DND-41 (cell line): ENCODE results near the gene NBAS.

Source experiments
- CTCF ChIP-seq: IDR thresholded peaks from 2 replicates; pipeline ENCODE4 v1.5.1; 2012; ENCODE audit warnings: borderline replicate concordance, low read length, moderate library complexity, mild to moderate bottlenecking; ENCODE audit not compliant: poor library complexity, severe bottlenecking; ENCODE audit errors: extremely low read depth
- EZH2 ChIP-seq: IDR thresholded peaks from 3 replicates; pipeline ENCODE4 v1.6.1; 2012; ENCODE audit warnings: borderline replicate concordance, low read depth, mild to moderate bottlenecking, moderate library complexity, low read length, inconsistent platforms; ENCODE audit not compliant: severe bottlenecking

GRCh38 chr2:15158532-15158931 lies 402.6 kb downstream of the NBAS start:
- no peak for TF ChIP-seq CTCF
- no peak for TF ChIP-seq EZH2
